PFSK-1 (cell line): ENCODE measurements around the gene OR52B2.

Source experiments
- POLR2AphosphoS5 ChIP-seq: IDR thresholded peaks from 2 replicates; pipeline ENCODE4 v1.6.1; 2012; ENCODE audit warnings: low read depth, mild to moderate bottlenecking, control low read depth, low read length, moderate library complexity
- REST ChIP-seq, 2 experiments: IDR thresholded peaks; 2 replicates each; pipeline versions ENCODE4 v1.6.1 to v1.8.0; 2011 to 2012; ENCODE audit warnings: low read depth in 2 of 2, low read length in 2 of 2, control low read depth in 1 of 2, inconsistent platforms in 1 of 2, mild to moderate bottlenecking in 1 of 2, moderate library complexity in 1 of 2; ENCODE audit not compliant: insufficient read depth in 1 of 2
- SIN3A ChIP-seq: IDR thresholded peaks from 2 replicates; pipeline ENCODE4 v1.6.1; 2012; ENCODE audit warnings: mild to moderate bottlenecking, low read length, moderate library complexity, borderline replicate concordance; ENCODE audit not compliant: insufficient read depth
- TAF1 ChIP-seq: IDR thresholded peaks from 2 replicates; pipeline ENCODE4 v1.6.1; 2012; ENCODE audit warnings: low read length, control low read depth, borderline replicate concordance; ENCODE audit not compliant: insufficient read depth

- TF ChIP-seq POLR2AphosphoS5 = no peak
- TF ChIP-seq TAF1 = no peak
- TF ChIP-seq REST (IDR thresholded peaks at IDR 0.05; ENCODE audit: insufficient read depth in 1 of 2, low read depth in 2 of 2, low read length in 2 of 2) = no peak
- no peak for TF ChIP-seq SIN3A
Observed at GRCh38 chr11:6127881-6128280, 42.2 kb downstream of the OR52B2 start.
